ENCODE measurements around the gene ANKMY1.

- TF ChIP-seq CTCF (IDR thresholded peaks at IDR 0.05) = no peak
- no peak for TF ChIP-seq POLR2A (IDR thresholded peaks at IDR 0.05)
Measured at GRCh38 chr2:240601061-240601830, 43.5 kb upstream of the ANKMY1 start.
